Loucy (cell line): Measurements from ENCODE around the gene PRPH.
"Not testable (repeated sequence)": the region's sequence is repeated elsewhere in the genome, so short reads cannot be mapped to it uniquely, and the experiment has no call there.

Experiments used
- H2AFZ ChIP-seq: fragments of 200-600 bp; sonication (generic); 2 replicates; pipeline ENCODE4 v1.6.0; 2016; ENCODE audit warnings: antibody characterized with exemption, mild to moderate bottlenecking, low read length, moderate library complexity
- H3F3A ChIP-seq: fragments of 200-600 bp; 2 replicates; pipeline ENCODE4 v1.6.0; 2016; ENCODE audit warnings: antibody characterized with exemption, low read depth, mild to moderate bottlenecking
- H3K27me3 ChIP-seq: fragments of 200-600 bp; sonication (generic); 2 replicates; pipeline ENCODE4 v1.6.1; 2014; ENCODE audit warnings: low read length, mild to moderate bottlenecking; ENCODE audit not compliant: insufficient read depth, poor library complexity, severe bottlenecking
- H3K36me3 ChIP-seq: fragments of 200-600 bp; sonication (generic); 2 replicates; pipeline ENCODE4 v1.6.1; 2016; ENCODE audit warnings: low read length; ENCODE audit not compliant: insufficient read depth
- H3K4me1 ChIP-seq: fragments of 200-600 bp; sonication (generic); 2 replicates; pipeline ENCODE4 v1.5.1; 2014; ENCODE audit warnings: low read length, mild to moderate bottlenecking; ENCODE audit not compliant: insufficient read depth, poor library complexity, severe bottlenecking
- H3K4me2 ChIP-seq: fragments of 200-600 bp; sonication (generic); 2 replicates; pipeline ENCODE4 v1.6.0; 2014; ENCODE audit warnings: antibody characterized with exemption, low read length, low read depth, mild to moderate bottlenecking; ENCODE audit not compliant: poor library complexity, severe bottlenecking
- H3K4me3 ChIP-seq: fragments of 200-600 bp; sonication (generic); 2 replicates; pipeline ENCODE4 v1.5.1; 2014; ENCODE audit warnings: low read length, mild to moderate bottlenecking, mixed read lengths; ENCODE audit not compliant: poor library complexity, severe bottlenecking
- H3K79me2 ChIP-seq: fragments of 200-600 bp; sonication (generic); 2 replicates; pipeline ENCODE4 v1.6.1; 2014; ENCODE audit warnings: low read length; ENCODE audit not compliant: insufficient read depth
- H3K9ac ChIP-seq: fragments of 200-600 bp; sonication (generic); 2 replicates; pipeline ENCODE4 v1.6.0; 2014; ENCODE audit warnings: mild to moderate bottlenecking, low read depth, low read length, moderate library complexity; ENCODE audit not compliant: poor library complexity, severe bottlenecking
- H3K9me2 ChIP-seq: fragments of 200-600 bp; sonication (generic); replicated peaks from 2 replicates; pipeline ENCODE4 v1.6.1; 2016; ENCODE audit warnings: low read depth, low read length, mixed read lengths
- H3K9me3 ChIP-seq: fragments of 200-600 bp; sonication (generic); 2 replicates; pipeline ENCODE4 v1.6.1; 2014; ENCODE audit warnings: mild to moderate bottlenecking, antibody characterized with exemption, low read length, low read depth; ENCODE audit not compliant: insufficient read depth
- H4K20me1 ChIP-seq: fragments of 200-600 bp; sonication (generic); 2 replicates; pipeline ENCODE4 v1.6.0; 2014; ENCODE audit warnings: antibody characterized with exemption, low read length, mild to moderate bottlenecking; ENCODE audit not compliant: insufficient read depth, poor library complexity, severe bottlenecking
- CTCF ChIP-seq: fragments of 200-600 bp; sonication (generic); conservative IDR thresholded peaks from 2 replicates; pipeline ENCODE4 v1.5.1; 2014; ENCODE audit warnings: mild to moderate bottlenecking, antibody characterized with exemption, low read length
- EZH2phosphoT487 ChIP-seq: fragments of 200-600 bp; IDR thresholded peaks from 2 replicates; pipeline ENCODE4 v1.6.1; 2018; ENCODE audit warnings: antibody characterized with exemption, mild to moderate bottlenecking, moderate library complexity, borderline replicate concordance

PRPH gene

GRCh38 chr12:49282302-49282701 is 12.6 kb upstream of the PRPH start:
- Histone ChIP-seq H3K9me2 (no peaks in the 10 kb centered on the region), H4K20me1 (no peaks in the 10 kb centered on the region), H3K27me3 (no peaks in the 10 kb centered on the region)

GRCh38 chr12:49282740-49283375 is 12.1 kb upstream of the PRPH start:
- not testable (repeated sequence) for H3K4me3 ChIP-seq, H3K27me3 ChIP-seq, H2AFZ ChIP-seq, H3K9ac ChIP-seq, H3K9me2 ChIP-seq, H3K4me2 ChIP-seq, H3K36me3 ChIP-seq, H3K4me1 ChIP-seq, H4K20me1 ChIP-seq, H3K9me3 ChIP-seq, H3F3A ChIP-seq, H3K79me2 ChIP-seq

More at GRCh38 chr12:49282302-49282701, 12.6 kb upstream of the PRPH start:
- no peaks in the 10 kb centered on the region for H3F3A ChIP-seq
- no peaks in the 10 kb centered on the region for H3K36me3 ChIP-seq
- H3K4me1 ChIP-seq, result no peaks in the 10 kb centered on the region
- H3K4me3 ChIP-seq, result no peak overlapping the region
- no peak overlapping the region for H3K9ac ChIP-seq
- H3K4me2 ChIP-seq, result no peak overlapping the region
- H3K9me3 ChIP-seq, result no peaks in the 10 kb centered on the region
- no peaks in the 10 kb centered on the region for H3K79me2 ChIP-seq
- TF ChIP-seq EZH2phosphoT487 (no peak), CTCF (no peak)
- H2AFZ ChIP-seq, result no peak overlapping the region

- Histone ChIP-seq H3K4me2 (no peak overlapping the region), H3K9ac (no peak overlapping the region)
- TF ChIP-seq EZH2phosphoT487 (no peak), CTCF (peak; percentile 42)
Measured at GRCh38 chr12:49283541-49284429, 11.2 kb upstream of the PRPH start.

More at GRCh38 chr12:49283541-49284429, 11.2 kb upstream of the PRPH start:
- no peaks in the 10 kb centered on the region for H3K4me1 ChIP-seq
- no peaks in the 10 kb centered on the region for H4K20me1 ChIP-seq
- H3K4me3 ChIP-seq, result no peak overlapping the region
- no peaks in the 10 kb centered on the region for H3K9me2 ChIP-seq
- H3F3A ChIP-seq, result no peaks in the 10 kb centered on the region
- no peaks in the 10 kb centered on the region for H3K27me3 ChIP-seq
- no peaks in the 10 kb centered on the region for H3K9me3 ChIP-seq
- H3K36me3 ChIP-seq, result no peaks in the 10 kb centered on the region
- no peaks in the 10 kb centered on the region for H3K79me2 ChIP-seq
- H2AFZ ChIP-seq, result no peak overlapping the region; the same call in 1 of the 2 replicates
